Measurements from ENCODE around the gene CHRNB2.

DNA sequence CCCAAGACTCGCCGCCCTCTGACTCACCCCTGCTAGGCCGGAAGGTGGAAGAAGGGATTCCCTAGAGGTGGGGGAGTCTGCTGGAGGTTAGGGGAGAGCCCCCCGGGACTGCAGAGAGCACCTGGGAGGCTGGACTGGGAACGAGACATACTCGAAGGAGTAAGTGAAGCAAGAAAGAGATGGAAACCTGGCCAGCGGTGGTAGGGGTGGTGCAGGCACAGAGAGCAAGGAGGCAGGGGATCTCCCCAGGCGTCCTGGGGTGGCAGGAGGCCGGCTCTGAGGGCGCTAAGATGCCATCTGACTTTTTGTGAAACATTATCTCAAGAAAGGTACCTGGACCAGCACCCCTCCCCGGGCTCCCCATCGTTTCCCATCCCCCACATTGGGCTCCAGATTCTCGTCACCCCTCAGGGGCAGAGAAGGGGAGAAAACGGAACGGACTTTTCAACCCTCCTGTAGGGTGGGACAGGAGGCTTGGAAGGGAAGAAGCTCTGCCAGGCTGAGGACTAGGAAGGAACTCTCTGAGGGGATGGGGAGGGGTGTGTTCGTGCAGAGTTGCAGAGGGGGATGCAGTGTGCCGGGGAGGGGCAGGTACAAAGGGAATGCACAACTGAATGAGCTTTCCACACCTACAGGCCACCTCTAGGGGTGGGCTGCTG, 708 bp downstream of the CHRNB2 start:
- no peak for TF ChIP-seq CTCF (IDR thresholded peaks at IDR 0.05)
- no peak for TF ChIP-seq POLR2A (IDR thresholded peaks at IDR 0.05)
- no peak for TF ChIP-seq POLR2AphosphoS5 (IDR thresholded peaks at IDR 0.05)

Measured in stomach (tissue), 4 donors.